Measurements from ENCODE around the gene NT5C.

GRCh38 chr17:75098861-75099260 lies 32.7 kb downstream of the NT5C start:
- no peak for TF ChIP-seq HDGF (IDR thresholded peaks at IDR 0.05; ENCODE audit: borderline replicate concordance)
- no peak for TF ChIP-seq SUZ12 (IDR thresholded peaks at IDR 0.05)
- TF ChIP-seq FOXM1 (IDR thresholded peaks at IDR 0.05; ENCODE audit: borderline replicate concordance) = no peak
- TF ChIP-seq ELF4 (IDR thresholded peaks at IDR 0.05) = no peak
- TF ChIP-seq FOXK2 (IDR thresholded peaks at IDR 0.05) = no peak
- TF ChIP-seq CTBP1 (IDR thresholded peaks at IDR 0.05; ENCODE audit: borderline replicate concordance) = no peak
- no peak for TF ChIP-seq TARDBP (IDR thresholded peaks at IDR 0.05)
- TF ChIP-seq SP1 (IDR thresholded peaks at IDR 0.05) = no peak

Measured in HEK293T (cell line).